GM19455 (cell line): ENCODE measurements around the gene BMERB1.
"Not testable (repeated sequence)": the region's sequence is repeated elsewhere in the genome, so short reads cannot be mapped to it uniquely, and the experiment has no call there.

Experiments used
- ATAC-seq: cut with Tn5 transposase; IDR thresholded peaks from one replicate; pipeline ENCODE4 v1.9.1; 2021; ENCODE audit not compliant: unreplicated experiment

BMERB1 gene

DNA sequence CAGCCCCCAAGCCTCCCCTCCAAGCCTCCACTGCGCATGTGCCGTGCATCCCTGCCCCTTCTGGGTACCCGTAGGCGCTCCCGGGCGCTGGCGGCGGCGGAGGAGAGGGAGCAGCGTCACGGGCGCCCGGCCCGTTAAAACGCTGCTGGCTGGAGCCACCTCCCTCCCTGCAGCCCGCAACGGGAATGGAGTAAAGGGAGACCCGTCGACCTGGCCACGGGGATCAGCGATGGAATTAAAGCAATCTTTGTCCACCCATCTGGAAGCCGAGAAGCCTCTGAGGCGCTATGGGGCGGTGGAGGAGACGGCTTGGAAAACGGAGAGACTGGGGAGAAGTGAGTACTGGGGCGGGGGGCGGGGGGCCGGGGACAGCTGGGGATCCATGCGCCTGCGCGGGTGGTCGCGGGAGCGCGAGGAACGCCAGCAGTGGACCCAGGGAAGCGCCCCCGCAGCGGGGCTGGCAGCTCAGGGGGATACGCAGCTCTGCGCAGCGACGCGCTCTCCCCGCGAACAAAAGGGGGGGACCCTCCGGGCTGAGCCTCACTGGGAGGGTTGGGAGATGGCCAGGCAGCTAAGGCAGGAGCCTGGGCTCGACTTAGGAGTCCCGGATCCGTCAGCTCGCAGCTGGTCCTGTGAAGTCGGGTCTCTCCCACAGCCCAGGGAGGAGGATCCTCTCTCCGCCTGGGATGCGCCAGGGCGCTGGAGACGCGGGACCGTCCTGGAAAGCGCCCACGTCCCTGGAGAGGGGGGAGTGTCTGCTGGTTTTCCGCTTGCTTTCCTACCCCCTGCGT is at the start of gene BMERB1:
BMERB1 (plus strand) TSS at position 164 of the 791 bp plus-strand sequence; CDS start at position 230, 66 bp downstream.
- ATAC-seq = no peak

DNA sequence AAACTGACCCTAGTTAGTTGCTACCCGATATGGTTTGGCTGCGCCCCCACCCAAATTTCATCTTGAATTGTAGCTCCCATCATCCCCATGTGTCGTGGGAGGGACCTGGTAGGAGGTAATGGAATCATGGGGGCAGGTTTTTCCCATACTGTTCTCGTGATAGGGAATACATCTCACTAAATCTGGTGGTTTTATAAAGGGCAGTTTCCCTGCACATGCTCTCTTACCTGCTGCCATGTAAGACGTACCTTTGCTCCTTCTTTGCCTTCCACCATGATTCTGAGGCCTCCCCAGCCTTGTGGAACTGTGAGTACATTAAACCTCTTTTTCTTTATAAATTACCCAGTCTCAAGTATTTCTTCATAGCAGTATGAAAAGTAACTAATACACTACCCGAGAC is 46.3 kb upstream of the BMERB1 start:
- ATAC-seq = not testable (repeated sequence)

DNA sequence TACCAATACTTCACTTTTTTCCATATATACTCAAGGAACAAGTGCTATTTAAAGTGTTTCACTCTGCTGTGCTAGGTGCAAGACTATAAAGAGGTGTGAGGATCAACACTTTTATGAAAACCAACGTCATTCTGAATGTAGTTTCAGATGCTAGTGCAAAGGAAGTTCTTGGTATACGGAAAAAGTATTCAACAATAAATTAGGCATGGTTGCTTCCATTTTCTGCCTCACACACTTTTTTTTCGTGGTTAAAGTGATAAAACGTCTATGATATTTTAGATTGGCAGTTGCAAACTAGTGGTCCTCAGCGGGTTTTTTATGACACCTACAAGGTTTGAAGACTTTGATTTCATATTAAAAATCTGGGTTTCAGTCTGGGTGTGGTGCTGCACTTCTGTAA is 44.5 kb upstream of the BMERB1 start:
- not testable (repeated sequence) for ATAC-seq

DNA sequence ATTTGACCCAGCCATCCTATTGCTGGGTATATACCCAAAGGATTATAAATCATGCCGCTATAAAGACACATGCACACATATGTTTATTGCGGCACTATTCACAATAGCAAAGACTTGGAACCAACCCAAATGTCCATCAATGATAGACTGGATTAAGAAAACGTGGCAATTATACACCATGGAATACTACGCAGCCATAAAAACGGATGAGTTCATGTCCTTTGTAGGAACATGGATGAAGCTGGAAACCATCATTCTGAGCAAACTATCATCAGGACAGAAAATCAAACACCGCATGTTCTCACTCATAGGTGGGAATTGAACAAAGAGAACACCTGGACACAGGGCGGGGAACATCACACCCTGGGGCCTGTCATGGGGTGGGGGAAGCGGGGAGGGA is 41.4 kb upstream of the BMERB1 start:
- not testable (repeated sequence) for ATAC-seq

DNA sequence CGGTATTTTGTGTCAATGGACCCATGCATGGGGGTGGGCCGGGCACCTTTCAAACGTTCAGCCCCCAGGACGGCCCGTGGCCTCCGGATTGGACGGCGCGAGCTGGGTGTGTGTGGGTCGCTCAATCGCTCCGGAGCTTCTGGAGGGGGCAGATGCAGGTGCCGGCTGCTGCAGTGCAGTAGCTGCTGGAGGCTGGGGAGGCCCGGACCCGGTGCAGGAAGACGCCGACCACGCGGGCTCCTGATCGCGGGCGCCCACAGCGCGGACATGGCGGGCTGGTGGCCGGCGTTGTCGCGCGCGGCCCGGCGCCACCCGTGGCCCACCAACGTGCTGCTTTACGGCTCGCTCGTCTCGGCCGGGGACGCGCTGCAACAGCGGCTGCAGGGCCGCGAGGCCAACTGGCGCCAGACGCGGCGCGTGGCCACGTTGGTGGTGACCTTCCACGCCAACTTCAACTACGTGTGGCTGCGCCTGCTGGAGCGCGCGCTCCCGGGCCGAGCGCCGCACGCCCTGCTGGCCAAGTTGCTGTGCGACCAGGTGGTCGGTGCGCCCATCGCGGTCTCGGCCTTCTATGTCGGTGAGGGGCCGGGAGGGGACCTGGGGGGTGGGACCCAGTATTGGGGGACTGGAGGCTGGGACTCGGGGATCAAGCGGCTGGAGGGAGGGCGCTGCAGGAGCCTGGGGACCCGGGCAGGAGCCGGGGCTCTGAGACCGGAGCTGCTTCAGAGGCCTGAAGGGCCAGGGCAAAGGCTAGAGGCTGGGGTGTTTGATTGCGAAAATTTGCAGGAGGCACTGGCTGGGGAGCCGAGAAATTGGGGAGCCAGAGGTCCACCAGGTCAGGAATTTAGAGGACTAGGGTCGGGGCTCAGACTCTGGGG is 38.5 kb upstream of the BMERB1 start, which contains the start of gene MPV17L:
MPV17L (plus strand) TSS at position 124 of the 878 bp plus-strand sequence; CDS start at position 268, 144 bp downstream.
- not testable (repeated sequence) for ATAC-seq

DNA sequence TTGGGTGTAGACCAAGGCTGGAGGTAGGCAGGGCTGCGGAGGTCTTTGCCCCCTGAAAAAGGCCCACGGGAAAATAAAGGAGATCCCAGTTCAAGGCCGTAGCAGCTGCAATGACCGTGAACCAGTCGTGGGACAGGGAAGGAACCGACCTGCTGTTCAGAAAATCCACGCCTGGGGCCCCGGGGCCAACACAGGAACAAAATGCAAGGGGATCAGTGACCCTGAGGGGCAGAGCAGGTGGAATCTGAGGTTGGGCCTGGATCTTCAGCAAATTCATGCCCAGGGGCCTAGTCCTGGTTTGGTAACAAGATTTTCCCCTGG is 37.9 kb upstream of the BMERB1 start:
- not testable (repeated sequence) for ATAC-seq

DNA sequence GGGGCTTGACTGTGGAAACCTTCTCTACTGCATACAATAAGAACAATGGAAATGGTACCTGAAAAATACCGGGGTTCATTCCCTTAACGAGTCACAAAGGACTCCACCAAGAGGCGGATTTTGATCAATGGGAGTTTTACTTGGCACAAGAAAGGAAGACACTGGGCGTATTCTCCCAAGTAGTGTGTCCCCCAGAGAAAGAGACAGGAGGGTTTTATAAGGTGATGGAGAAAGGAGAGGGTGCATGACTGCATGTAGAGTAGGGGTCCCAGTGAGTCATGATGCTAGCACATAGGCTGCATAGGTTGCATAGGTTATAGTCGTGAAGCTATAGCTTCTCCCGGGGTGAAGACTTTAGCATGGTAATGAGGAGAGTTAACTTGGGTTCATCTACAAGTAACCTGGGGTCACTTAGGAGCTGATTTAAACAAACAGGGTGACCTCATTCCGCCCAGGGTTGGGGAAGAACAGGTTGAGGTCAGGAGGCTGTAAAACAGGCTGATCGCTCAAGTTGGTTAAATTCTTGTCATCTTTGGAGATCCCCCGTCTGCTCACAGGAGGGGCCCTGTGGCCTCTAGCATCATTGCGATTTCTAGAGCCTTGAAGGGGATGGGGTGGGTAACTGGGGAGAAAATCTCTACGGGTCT is 37.3 kb upstream of the BMERB1 start:
- no peak for ATAC-seq

DNA sequence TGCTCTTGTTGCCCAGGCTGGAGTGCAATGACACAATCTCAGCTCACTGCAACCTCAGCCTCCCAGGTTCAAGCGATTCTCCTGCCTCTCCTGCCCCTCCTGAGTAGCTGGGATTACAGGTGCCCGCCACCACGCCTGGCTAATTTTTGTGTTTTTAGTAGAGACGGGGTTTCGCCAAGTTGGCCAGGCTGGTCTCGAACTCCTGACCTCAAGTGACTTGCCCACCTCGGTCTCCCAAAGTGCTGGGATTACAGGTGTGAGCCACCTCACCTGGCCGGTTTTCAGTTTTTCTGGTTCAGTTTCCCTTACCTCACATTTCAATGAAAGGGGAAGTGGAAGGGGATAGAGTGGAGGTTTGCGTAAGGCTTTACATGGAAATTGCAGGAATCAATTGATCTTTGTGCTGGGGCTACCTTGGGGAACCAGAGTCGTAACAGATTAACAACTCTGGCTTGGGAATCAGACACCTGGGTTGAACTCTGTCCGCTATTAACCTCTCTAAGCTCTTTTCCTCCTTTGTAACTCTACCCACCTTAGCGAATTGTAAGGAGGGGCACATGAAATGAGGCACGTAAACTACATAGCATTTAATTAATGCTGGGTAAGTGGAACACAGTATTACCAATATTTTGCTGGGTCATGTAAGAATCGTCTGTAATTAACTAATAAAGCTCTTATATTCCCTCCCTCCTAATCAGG is 35.6 kb upstream of the BMERB1 start:
- no peak for ATAC-seq

DNA sequence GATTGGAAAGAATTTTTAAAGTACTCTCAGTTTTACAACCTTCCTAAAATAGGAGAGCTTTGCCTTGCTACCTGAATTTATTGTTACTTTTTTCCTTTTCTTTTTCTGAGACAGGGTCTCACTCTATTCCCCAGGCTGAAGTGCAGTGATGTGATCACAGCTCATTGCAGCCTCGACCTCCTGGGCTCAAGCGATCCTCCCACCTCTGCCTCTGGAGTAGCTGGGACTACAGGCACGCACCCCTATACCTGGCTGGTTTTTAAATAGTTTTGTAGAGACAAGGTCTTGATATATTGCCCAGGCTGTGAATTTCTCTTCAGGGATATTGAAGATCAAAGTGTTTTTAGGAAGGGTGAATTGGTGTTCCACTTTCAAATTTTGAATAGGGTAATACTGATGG is 35.1 kb upstream of the BMERB1 start:
- no peak for ATAC-seq

DNA sequence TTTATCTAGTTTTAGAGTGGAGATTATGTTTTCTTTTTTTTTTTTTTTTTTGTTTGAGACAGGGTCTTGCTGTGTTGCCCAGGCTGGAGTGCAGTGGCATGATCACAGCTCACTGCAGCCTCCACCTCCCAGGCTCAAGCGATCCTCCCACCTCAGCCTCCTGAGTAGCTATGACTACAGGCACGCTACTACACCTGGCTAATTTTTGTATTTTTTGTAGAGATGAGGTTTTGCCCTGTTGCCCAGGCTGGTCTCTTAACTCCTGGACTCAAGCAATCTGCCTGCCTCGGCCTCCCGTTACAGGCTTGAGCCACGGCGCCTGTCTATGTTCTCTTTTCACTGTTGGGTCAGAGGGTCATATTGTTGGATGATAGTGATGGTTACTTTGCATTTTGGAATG is 34.1 kb upstream of the BMERB1 start:
- not testable (repeated sequence) for ATAC-seq

DNA sequence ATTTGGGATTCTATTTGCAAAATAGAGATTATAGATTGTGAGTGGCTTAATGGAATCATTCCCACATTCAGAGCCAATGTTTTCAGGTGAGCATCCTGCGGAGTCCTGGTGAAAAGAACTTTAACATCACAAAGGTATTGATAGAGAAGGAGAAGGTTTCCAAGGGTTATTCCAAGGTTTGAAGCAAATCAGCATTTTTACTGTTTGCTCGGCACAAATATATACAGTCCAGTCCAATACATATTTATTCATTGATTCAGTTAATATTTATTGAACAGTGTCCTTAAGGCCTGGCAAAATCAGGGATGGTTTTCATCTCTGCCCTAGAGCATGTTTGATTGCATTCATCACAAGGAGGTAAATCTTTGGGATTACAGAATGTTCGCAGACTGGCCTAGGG is 32.4 kb upstream of the BMERB1 start:
- ATAC-seq = no peak

DNA sequence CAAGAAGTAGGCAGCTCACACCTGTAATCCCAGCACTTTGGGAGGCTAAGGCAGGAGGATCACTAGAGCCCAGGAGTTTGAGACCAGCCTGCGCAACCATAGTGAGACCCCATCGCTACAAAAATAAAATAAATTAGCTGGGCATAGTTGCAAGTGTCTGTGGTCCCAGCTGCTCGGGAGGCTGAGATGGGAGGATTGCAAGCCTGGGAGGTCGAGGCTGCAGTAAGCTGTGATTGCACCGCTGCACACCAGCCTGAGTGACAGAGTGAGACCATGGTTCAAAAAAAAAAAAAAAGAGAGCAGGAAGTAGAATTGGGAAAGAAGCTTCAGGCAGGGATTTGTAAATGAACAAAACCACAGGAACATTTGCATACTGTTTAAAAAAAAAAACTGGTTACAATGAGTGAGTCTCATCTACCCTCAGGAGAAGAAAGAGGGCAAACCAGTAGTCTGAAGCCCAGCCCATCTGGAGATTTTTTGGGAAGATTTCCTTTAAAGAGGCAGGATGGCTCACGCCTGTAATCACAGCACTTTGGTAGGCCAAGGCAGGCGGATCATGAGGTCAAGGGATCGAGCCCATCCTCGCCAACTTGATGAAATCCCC is 30.9 kb upstream of the BMERB1 start:
- ATAC-seq = no peak

DNA sequence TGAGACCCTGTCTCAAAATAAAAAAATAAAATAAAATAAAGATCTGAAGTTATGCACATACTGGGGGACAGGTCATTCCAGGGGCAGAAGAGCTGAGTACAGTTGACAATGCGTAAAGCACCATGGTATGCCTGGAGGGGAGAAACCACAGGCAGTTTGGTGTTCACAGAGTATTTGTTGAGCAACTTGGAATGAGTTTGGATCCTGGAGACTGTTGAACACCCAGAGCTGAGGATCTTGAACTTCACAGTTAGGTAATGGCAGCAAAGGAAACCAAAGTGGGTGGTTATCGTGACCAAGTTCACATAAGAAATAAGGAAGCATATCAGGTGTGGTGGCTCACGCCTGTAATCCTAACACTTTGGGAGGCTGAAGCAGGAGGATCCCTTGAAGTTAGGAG is 30.3 kb upstream of the BMERB1 start:
- ATAC-seq = not testable (repeated sequence)

DNA sequence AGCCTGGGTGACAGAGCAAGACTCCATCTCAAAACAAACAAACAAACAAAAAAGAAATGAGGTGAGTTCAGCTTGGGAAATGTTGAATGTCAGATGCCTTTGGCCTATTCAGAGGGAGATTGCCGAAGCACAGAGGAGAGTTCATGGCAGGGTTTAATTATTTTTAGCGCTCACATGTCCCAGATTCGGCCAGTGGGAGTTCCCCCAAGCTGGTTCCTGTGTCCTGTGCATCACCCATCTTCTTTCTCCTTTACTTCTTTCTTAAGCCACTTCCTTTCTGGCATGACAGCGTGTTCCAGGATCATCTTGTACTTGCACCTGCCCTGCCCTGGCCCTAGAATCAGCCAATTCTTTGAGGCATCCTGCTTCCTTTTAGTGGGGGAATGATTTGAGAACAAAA is 29.6 kb upstream of the BMERB1 start:
- no peak for ATAC-seq

DNA sequence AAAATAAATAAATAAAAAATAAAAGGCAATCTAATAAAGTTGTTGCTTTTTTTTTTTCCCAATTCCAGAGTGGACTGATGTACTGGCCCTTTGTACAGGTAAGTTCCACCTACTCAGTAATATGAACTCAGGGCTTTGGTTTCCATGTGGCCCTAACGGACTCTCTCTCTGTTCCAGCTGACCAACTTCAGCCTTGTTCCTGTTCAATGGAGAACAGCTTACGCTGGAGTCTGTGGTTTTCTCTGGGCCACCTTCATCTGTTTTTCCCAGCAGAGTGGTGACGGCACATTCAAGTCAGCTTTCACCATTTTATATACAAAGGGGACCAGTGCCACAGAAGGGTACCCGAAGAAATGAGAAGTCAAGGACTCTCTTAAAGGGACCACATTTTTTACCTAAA is 26.6 kb upstream of the BMERB1 start:
- ATAC-seq = not testable (repeated sequence)

DNA sequence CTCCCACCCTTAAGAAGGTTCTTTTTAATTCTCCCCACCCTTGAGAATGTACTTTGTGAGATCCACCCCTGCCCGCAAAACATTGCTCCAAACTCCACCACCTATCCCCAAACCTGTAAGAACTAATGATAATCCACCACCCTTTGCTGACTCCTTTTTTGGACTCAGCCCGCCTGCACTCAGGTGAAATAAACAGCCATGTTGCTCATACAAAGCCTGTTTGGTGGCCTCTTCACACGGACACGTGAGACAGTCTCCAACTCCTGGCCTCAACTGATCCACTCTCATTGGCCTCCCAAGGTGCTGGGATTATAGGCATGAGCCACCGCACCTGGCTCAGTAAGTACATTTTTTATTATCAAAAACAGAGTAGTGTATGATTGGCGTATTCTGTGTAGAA is 24.9 kb upstream of the BMERB1 start:
- not testable (repeated sequence) for ATAC-seq

DNA sequence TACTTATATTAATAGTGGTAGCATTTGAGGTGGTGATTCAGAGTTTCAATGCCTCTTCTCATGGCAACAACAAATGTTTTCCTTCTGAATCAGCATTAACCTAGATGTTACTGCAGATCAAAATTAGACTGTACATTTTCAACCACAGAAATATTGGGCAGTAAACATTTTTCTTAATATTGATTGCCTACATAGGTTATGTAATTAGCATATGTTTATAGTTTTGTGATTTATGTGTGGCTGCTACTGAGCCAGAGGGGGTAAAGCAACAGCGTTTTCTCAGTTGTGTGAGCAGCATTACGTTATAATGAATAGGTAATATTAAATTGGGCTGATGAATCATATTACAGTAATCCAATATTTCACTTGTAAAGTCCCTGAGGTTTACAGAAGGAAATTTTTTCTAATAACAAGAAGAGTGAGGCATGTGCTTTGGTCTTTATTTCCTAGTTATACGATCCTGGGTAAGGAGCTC is 18.8 kb upstream of the BMERB1 start:
- no peak for ATAC-seq

DNA sequence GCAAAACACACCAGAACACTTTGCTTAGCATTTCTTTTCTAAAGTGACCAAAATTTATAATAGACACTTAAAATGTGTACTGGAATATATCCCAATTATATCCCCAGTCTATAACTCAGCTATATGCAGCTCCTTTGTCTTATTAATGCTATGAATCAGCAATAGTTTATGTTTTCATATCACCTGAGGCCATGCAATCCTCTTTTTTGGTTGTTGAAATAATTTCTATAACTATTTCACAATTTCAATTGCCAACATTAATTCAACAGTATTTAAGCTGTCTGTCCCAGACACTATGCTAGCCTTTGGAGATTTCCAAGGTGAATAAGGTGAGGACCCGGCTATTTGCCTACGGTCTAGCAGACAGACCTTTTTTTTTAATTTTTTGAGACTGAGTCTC is 17.2 kb upstream of the BMERB1 start:
- no peak for ATAC-seq

DNA sequence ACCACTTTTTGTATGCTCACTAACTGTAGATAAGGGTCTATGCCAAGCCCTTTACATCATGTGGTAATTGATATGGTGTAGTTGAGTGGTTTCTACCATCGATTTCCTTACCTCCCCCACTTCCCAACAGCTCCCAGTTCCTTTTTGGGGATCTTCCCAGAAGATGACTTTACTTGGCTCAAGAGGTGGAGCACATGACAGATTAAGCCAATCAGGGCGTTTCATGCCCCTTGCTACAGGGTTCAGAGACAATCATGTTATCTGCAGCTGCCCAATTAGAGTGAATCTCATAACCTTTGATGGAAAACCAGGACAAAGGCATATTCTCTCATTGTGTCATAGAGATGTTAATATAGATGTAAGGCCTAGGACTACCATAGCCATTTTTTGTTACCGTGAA is 16.2 kb upstream of the BMERB1 start:
- no peak for ATAC-seq

DNA sequence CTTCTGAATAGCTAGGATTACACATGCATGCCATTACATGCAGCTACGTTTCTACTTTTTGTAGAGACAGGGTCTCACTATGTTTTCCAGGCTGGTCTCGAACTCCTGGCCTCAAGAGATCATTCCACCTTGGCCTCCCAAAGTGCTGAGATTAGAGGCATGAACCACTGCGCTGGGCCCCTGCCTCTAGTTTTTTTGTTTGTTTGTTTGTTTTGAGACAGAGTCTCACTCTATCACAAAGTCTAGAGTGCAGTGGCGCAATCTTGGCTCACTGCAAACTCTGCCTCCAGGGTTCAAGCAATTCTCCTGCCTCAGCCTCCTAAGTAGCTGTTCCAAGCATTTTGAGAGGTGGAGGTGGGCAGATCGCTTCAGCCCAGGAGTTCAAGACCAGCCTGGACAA is 12.7 kb upstream of the BMERB1 start:
- ATAC-seq = not testable (repeated sequence)
